ENCODE results near the gene LAMC3. TPM values are rescaled to one million over a fixed set of nuclear protein-coding genes. Genes with fewer than 3 reads are reported as not detected.

The LAMC3 gene
- total RNA-seq, 2 experiments from 2014 or later: 0.40 to 0.59 TPM

GRCh38 chr9:131045300-131046092 lies 36.5 kb downstream of the LAMC3 start:
- DNase-seq (peak; percentile 70), ATAC-seq (peak; percentile 50)
- intact Hi-C loops (cut with DNase I, micrococcal nuclease): loop anchor here (1.0 to 5.0 kb wide), 7 partner anchors 37 to 353 kb away; partner anchors contain the start of genes EXOSC2 (in 1 of the 2) and LAMC3 (in 1 of the 2)
- POLR2A ChIA-PET: interaction anchor here (0.6 kb wide), 2 partner anchors 504 to 1594 kb away, joined by 3 read pairs; no protein-coding TSS in a partner anchor
- H3K4me1 Mint-ChIP-seq: peaks cover 10% of the 10 kb centered on the region
- peaks cover 3% of the 10 kb centered on the region for H3K27me3 Mint-ChIP-seq
- H3K4me3 Mint-ChIP-seq: no peak overlapping the region
- no peaks in the 10 kb centered on the region for H3K36me3 Mint-ChIP-seq (ENCODE audit: low read depth)
- no peak overlapping the region for H3K27ac Mint-ChIP-seq
- H3K9me3 Mint-ChIP-seq (ENCODE audit: low read depth): no peaks in the 10 kb centered on the region
- CTCF ChIA-PET: interaction anchor here (0.7 to 2.8 kb wide), 15 partner anchors 8 to 291 kb away, joined by 3 to 34 read pairs (median 4); no protein-coding TSS in a partner anchor

DNA sequence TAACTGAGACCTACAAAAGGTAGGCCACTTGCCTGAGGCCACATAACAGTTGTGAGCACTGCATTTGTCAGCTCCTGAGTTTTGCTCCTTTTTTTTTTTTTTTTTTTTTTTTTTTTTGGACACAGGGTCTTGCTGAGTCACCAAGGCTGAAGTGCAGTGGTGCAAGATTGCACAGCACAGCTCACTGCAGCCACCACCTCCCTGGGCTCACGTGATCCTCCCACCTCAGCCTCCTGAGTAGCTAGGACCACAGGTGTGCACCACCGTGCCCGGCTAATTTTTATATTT lies 37.1 kb downstream of the LAMC3 start:
- no peak overlapping the region for H3K27ac Mint-ChIP-seq
- no peak overlapping the region for H3K4me3 Mint-ChIP-seq
- DNase-seq (no peak), ATAC-seq (no peak)
- no peaks in the 10 kb centered on the region for H3K9me3 Mint-ChIP-seq (ENCODE audit: low read depth)
- peaks cover 3% of the 10 kb centered on the region for H3K27me3 Mint-ChIP-seq
- intact Hi-C loops (cut with DNase I, micrococcal nuclease): loop anchor here (1.0 to 5.0 kb wide), 7 partner anchors 37 to 354 kb away; partner anchors contain the start of genes EXOSC2 (in 1 of the 2) and LAMC3 (in 1 of the 2)
- POLR2A ChIA-PET: interaction anchor here (0.6 kb wide), 1 partner anchor 1594 kb away, joined by 3 read pairs; no protein-coding TSS in a partner anchor
- CTCF ChIA-PET: interaction anchor here (0.6 to 2.8 kb wide), 30 partner anchors 11 to 345 kb away, joined by 3 to 34 read pairs (median 4); no protein-coding TSS in a partner anchor
- peaks cover 10% of the 10 kb centered on the region for H3K4me1 Mint-ChIP-seq
- H3K36me3 Mint-ChIP-seq (ENCODE audit: low read depth): no peaks in the 10 kb centered on the region

- ChIA-PET POLR2A (no interaction called here), CTCF (interaction anchor here (0.6 to 2.8 kb wide), 32 partner anchors 10 to 345 kb away, joined by 3 to 34 read pairs (median 4); no protein-coding TSS in a partner anchor)
- H3K4me3 Mint-ChIP-seq: no peak overlapping the region
- H3K9me3 Mint-ChIP-seq (ENCODE audit: low read depth): no peaks in the 10 kb centered on the region
- intact Hi-C loops (cut with DNase I, micrococcal nuclease): loop anchor here (1.0 to 5.0 kb wide), 7 partner anchors 38 to 354 kb away; partner anchors contain the start of genes EXOSC2 (in 1 of the 2) and LAMC3 (in 1 of the 2)
- no peaks in the 10 kb centered on the region for H3K36me3 Mint-ChIP-seq (ENCODE audit: low read depth)
- DNase-seq (peak; percentile 86), ATAC-seq (peak; percentile 89)
- H3K27me3 Mint-ChIP-seq: peaks cover 3% of the 10 kb centered on the region
- H3K27ac Mint-ChIP-seq: no peak overlapping the region
- peaks cover 10% of the 10 kb centered on the region for H3K4me1 Mint-ChIP-seq
These were observed 37.7 kb downstream of the LAMC3 start for GRCh38 chr9:131046581-131047202.

DNA sequence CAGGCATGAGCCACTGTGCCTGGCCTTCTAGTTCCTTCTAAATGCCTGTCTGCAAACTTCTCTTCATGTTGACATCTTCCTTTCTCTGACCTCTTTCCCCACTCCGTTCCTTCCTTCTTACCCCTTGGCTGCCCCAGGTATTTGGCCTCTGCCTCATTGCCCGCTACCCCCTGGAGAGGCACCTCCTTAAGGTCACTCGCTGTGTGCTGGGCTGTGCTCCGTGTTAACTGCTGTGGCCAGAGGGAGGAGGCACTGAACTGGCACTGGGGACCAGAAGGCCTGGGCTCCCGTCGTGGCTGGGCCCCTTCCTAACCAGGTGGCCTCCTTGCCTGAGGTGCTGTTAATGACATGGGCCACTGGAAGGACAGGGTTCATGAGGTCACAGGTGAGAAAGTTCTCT lies 39.4 kb downstream of the LAMC3 start:
- H3K27ac Mint-ChIP-seq: no peak overlapping the region
- ChIA-PET CTCF (interaction anchor here (1.2 kb wide), 1 partner anchor 17 kb away, joined by 3 read pairs; no protein-coding TSS in a partner anchor), POLR2A (no interaction called here)
- H3K4me1 Mint-ChIP-seq: peaks cover 10% of the 10 kb centered on the region
- intact Hi-C loops (cut with DNase I, micrococcal nuclease): loop anchor here in 1 of 2 experiments (5.0 kb wide), 1 partner anchor 356 kb away; the partner anchor contains the start of gene EXOSC2
- ATAC-seq: no peak
- H3K27me3 Mint-ChIP-seq: peaks cover 3% of the 10 kb centered on the region
- no peaks in the 10 kb centered on the region for H3K36me3 Mint-ChIP-seq (ENCODE audit: low read depth)
- no peak for DNase-seq
- H3K9me3 Mint-ChIP-seq (ENCODE audit: low read depth): no peaks in the 10 kb centered on the region
- H3K4me3 Mint-ChIP-seq: no peak overlapping the region

DNA sequence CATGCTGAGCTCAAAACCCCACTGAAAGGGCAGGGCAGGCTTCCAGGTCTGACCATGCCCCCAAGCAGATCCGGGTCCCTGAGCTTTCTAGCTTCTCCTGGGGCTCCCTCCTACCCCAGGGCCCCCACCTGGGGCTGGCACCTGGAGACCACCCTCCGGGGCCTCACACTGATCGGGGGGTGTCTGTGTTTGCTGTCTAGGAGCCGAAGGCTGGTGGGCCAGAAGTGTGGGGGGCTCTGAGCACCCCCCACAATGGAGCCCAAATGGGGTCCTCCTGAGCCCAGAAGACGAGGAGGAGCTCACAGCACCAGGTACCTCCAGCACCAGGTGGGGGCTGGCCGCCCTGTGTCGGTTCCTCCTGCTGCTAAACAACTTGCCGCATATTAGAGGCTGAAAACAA lies 39.8 kb downstream of the LAMC3 start:
- no peaks in the 10 kb centered on the region for H3K9me3 Mint-ChIP-seq (ENCODE audit: low read depth)
- POLR2A ChIA-PET: no interaction called here
- H3K27me3 Mint-ChIP-seq: peaks cover 3% of the 10 kb centered on the region
- H3K4me3 Mint-ChIP-seq: no peak overlapping the region
- CTCF ChIA-PET: interaction anchor here (0.6 to 0.9 kb wide), 2 partner anchors 9 to 695 kb away, joined by 3 to 4 read pairs; no protein-coding TSS in a partner anchor
- no peak overlapping the region for H3K27ac Mint-ChIP-seq
- no peaks in the 10 kb centered on the region for H3K36me3 Mint-ChIP-seq (ENCODE audit: low read depth)
- no peak for ATAC-seq
- DNase-seq: no peak
- intact Hi-C loops (cut with DNase I, micrococcal nuclease): loop anchor here in 1 of 2 experiments (5.0 kb wide), 1 partner anchor 357 kb away; the partner anchor contains the start of gene EXOSC2
- H3K4me1 Mint-ChIP-seq: peaks cover 10% of the 10 kb centered on the region

- no peaks in the 10 kb centered on the region for H3K9me3 Mint-ChIP-seq (ENCODE audit: low read depth)
- H3K27me3 Mint-ChIP-seq: peaks cover 3% of the 10 kb centered on the region
- H3K4me3 Mint-ChIP-seq: no peak overlapping the region
- H3K36me3 Mint-ChIP-seq (ENCODE audit: low read depth): no peaks in the 10 kb centered on the region
- no peak overlapping the region for H3K27ac Mint-ChIP-seq
- ATAC-seq: no peak
- H3K4me1 Mint-ChIP-seq: peaks cover 10% of the 10 kb centered on the region
- DNase-seq: no peak
- ChIA-PET CTCF (interaction anchor here (0.9 kb wide), 1 partner anchor 7 kb away, joined by 4 read pairs; no protein-coding TSS in a partner anchor), POLR2A (no interaction called here)
- intact Hi-C loops (cut with DNase I, micrococcal nuclease): loop anchor here in 1 of 2 experiments (5.0 kb wide), 1 partner anchor 358 kb away; the partner anchor contains the start of gene EXOSC2
These were observed 41.1 kb downstream of the LAMC3 start for GRCh38 chr9:131049829-131050715.

GRCh38 chr9:131050831-131051230 lies 41.9 kb downstream of the LAMC3 start:
- no peak overlapping the region for H3K4me3 Mint-ChIP-seq
- peaks cover 5% of the 10 kb centered on the region for H3K4me1 Mint-ChIP-seq
- H3K27ac Mint-ChIP-seq: no peak overlapping the region
- H3K36me3 Mint-ChIP-seq (ENCODE audit: low read depth): no peaks in the 10 kb centered on the region
- ChIA-PET CTCF (interaction anchor here (0.7 kb wide), 1 partner anchor 995 kb away, joined by 3 read pairs; no protein-coding TSS in a partner anchor), POLR2A (no interaction called here)
- peaks cover 3% of the 10 kb centered on the region for H3K27me3 Mint-ChIP-seq
- intact Hi-C loops (cut with DNase I, micrococcal nuclease): no loop called here
- no peak for DNase-seq
- no peak for ATAC-seq
- H3K9me3 Mint-ChIP-seq (ENCODE audit: low read depth): no peaks in the 10 kb centered on the region

DNA sequence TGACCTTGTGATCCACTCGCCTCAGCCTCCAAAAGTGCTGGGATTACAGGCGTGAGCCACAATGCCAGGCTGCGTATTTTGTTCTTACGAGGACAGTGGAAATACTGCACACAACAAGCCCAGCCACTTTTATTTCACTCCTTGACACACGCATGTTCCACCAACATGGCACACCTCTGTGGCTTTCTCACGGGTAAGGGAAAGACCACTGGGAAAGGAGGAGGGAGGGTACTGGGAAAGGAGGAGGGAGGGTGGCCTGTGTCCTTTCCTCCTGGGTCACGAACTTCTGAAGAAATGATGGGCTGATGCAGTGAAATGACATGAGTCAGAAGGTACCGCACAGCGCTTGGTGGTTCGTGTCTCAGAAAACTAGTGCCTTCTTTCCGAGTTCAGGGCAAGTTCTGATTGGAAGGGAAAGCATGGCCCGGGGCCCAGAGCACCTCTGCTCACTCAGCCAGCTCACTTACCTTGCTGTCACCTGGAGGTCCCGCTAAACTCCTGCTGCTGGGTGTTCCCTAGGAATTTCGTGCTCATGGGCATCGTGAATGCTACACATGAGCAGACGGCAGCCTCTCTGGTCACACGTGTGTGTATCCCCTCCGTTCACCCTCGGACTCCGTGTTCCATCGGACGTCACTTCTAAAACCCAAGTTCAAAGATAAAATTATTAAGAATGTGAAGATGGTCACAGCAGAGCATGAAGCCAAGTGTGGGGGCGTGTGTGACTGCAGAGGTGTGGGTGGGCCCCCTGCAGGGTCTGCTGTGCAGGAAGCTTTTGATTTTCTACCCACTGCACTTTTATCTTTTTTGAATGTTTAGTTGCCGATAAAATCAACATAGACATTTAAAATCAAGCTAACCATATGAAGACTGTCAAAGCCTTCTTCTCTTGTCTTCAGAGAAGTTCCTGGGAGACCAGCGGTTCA lies 42.9 kb downstream of the LAMC3 start:
- no peak for ATAC-seq
- no peaks in the 10 kb centered on the region for H3K9me3 Mint-ChIP-seq (ENCODE audit: low read depth)
- no peak overlapping the region for H3K27ac Mint-ChIP-seq
- CTCF ChIA-PET: interaction anchor here (0.6 to 0.9 kb wide), 4 partner anchors 10 to 994 kb away, joined by 3 to 5 read pairs (median 4); partner anchors contain the start of gene NUP214
- peaks cover under 1% of the 10 kb centered on the region for H3K4me1 Mint-ChIP-seq
- DNase-seq: no peak
- intact Hi-C loops (cut with DNase I, micrococcal nuclease): no loop called here
- no peak overlapping the region for H3K4me3 Mint-ChIP-seq
- no peaks in the 10 kb centered on the region for H3K36me3 Mint-ChIP-seq (ENCODE audit: low read depth)
- peaks cover 3% of the 10 kb centered on the region for H3K27me3 Mint-ChIP-seq
- POLR2A ChIA-PET: no interaction called here

DNA sequence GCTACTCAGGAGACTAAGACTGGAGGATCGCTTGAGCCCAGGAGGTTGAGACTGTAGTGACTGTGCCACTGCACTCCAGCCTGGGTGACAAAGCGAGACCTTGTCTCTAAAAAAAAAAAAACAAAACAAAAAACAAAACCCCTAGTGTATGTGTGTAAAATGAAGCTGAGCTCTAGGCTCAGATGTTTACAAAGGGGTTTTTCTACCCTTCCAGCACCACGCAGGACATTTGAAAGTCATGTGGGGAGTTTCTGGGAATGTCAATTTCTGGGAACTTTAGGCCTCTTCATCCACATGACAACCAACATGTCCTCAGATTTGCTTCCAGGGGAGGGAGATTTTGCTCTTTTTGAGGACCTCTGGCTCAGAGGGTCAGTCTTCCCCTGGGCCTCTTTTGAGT lies 44.9 kb downstream of the LAMC3 start:
- no peaks in the 10 kb centered on the region for H3K36me3 Mint-ChIP-seq (ENCODE audit: low read depth)
- no peak overlapping the region for H3K27ac Mint-ChIP-seq
- H3K4me1 Mint-ChIP-seq: no peaks in the 10 kb centered on the region
- H3K4me3 Mint-ChIP-seq: no peak overlapping the region
- CTCF ChIA-PET: interaction anchor here (0.8 to 1.2 kb wide), 3 partner anchors 12 to 282 kb away, joined by 3 to 5 read pairs (median 4); no protein-coding TSS in a partner anchor
- ATAC-seq (no peak), DNase-seq (no peak)
- intact Hi-C loops (cut with DNase I, micrococcal nuclease): no loop called here
- POLR2A ChIA-PET: no interaction called here
- H3K27me3 Mint-ChIP-seq: no peaks in the 10 kb centered on the region
- H3K9me3 Mint-ChIP-seq (ENCODE audit: low read depth): no peaks in the 10 kb centered on the region
